Right lobe of liver (tissue), 6 donors: Measurements from ENCODE around the gene MAEA. TPM values are rescaled to one million over a fixed set of nuclear protein-coding genes. Genes with fewer than 3 reads are reported as not detected.

Experiments
- ATAC-seq, 4 donors: fragments of 200-7000 bp; cut with Tn5 transposase; one replicate each; pipeline ENCODE4 v1.9.1; 2020; ENCODE audit warnings: mild to moderate bottlenecking in 4 of 4, moderate library complexity in 4 of 4
- DNase-seq, 3 donors: peaks; one replicate each; pipeline ENCODE4 v3.0.0-alpha.2; 2020
- H3K27ac ChIP-seq, 3 donors: fragments of 200-600 bp; one replicate each; pipeline ENCODE4 v1.8.0; 2022
- H3K27me3 ChIP-seq, 2 donors: fragments of 200-600 bp; one replicate each; pipeline ENCODE4 v1.8.0; 2022
- H3K36me3 ChIP-seq, 4 donors: fragments of 200-600 bp; sonication (generic) in 1 of 4; one replicate each; pipeline versions ENCODE4 v1.5.1 to v1.8.0; 2017 to 2022; ENCODE audit warnings: control low read depth in 1 of 4
- H3K4me1 ChIP-seq, 4 donors: fragments of 200-600 bp; sonication (generic) in 1 of 4; one replicate each; pipeline versions ENCODE4 v1.5.1 to v1.8.0; 2017 to 2022; ENCODE audit warnings: control low read depth in 1 of 4
- H3K4me3 ChIP-seq, 3 donors: fragments of 200-600 bp; one replicate each; pipeline ENCODE4 v1.8.0; 2022
- H3K9me3 ChIP-seq, 4 donors: fragments of 200-600 bp; sonication (generic) in 1 of 4; one replicate each; pipeline versions ENCODE4 v1.5.1 to v1.8.0; 2017 to 2022; ENCODE audit warnings: control low read depth in 1 of 4
- POLR2A ChIP-seq: fragments of 450-650 bp; IDR thresholded peaks from one replicate; pipeline ENCODE4 v1.6.1; 2017; ENCODE audit warnings: antibody characterized with exemption, mild to moderate bottlenecking
- WGBS: methylation state at CpG from one replicate; pipeline ENCODE4 v1.1.6; 2018; ENCODE audit warnings: low coverage, low lambda C conversion rate; ENCODE audit not compliant: insufficient coverage; ENCODE audit errors: missing lambda C conversion rate; 5-methylcytosine and 5-hydroxymethylcytosine counted together
- intact Hi-C, 2 donors: fragments of 100-400 bp; cut with DNase I; formaldehyde crosslinking; loops; one replicate each; pipeline versions ENCODE4 v1.11.2 to v1.14.1; 2022
- total RNA-seq, 6 experiments: library from RNA; depleted of rRNA in 2 of 6; stranded (reverse); fragments of >200 nt in 2 of 6; fragmentation: NEBNext Ultra II Directional in 3 of 6; extraction: Animal tissue kit (Norgen Biotek cat#: 25700) in 3 of 6; gene quantifications; one replicate each; pipeline versions ENCODE4 v1.1.0 to v1.2.4, GENCODE V29; 2016 to 2023
- TF ChIP-seq, protein P1 (sequence below), 4 donors: fragments of 200-600 bp in 3 of 4; fragments of 450-650 bp in 1 of 4; IDR thresholded peaks; one replicate each; pipeline versions ENCODE4 v1.5.1 to v1.8.0; 2016 to 2022; ENCODE audit warnings: antibody characterized with exemption in 4 of 4, mild to moderate bottlenecking in 2 of 4
- donor health status: DM: no; HTN: yes; CAD: no.
- donor health status: DM: no; HTN: no; CAD: no.
- donor health status: DM: no; HTN: no; CAD: no.
- donor health status: DM: no; HTN: yes; CAD: no.
- donor health status: DM: no; HTN: yes; CAD: no.

MAEA gene
- total RNA-seq, 6 experiments from 2014 or later = 24.3 to 42.0 (median 27.9) TPM

DNA sequence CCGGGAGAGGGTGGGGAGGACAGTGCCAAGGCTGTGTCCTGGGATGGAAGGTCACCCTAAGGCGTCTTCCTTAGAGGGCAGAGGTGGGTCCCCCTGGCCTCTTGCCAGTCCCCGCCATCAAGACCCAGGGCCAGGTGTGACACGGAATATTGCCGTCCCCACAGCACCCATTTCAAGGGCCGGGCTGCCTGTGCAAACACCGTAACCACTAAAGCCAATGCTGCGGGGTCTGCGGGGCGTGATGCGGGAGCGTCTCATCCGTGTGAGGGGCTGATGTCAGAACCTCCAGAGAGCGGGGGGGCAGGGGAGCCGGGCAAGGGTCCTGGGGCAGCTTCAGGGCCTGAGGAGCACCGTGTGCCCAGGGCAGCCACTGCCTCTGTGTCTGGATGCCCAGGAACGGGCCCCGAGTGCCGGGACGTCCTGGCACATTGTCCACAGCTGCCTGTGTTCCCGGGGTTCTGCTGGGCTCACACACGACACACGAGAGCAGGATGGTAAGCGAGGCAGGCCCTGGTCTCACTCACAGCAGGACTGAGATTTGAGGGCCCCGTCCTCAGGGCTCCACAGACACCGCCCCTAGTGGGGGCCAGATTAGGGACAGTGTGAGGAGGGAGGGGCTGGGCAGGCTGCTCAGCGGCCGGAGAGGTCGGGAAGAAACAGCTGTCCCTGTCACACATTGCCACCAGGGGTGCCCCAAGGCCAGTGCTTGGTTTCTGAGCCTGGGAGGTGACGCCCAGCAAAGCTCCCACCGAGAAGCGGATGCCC is 87.3 kb downstream of the MAEA start:
- 90% methylated on average over 2 of the region's 32 CpGs for WGBS
- ATAC-seq = no peak
- no peaks in the 10 kb centered on the region for H3K9me3 ChIP-seq
- no peak overlapping the region for H3K4me3 ChIP-seq
- intact Hi-C loops = no loop called here
- peak in 2 of 3 donors; percentile 15 to 53 for DNase-seq
- H3K27me3 ChIP-seq = no peaks in the 10 kb centered on the region
- H3K27ac ChIP-seq = no peak overlapping the region
- H3K4me1 ChIP-seq = no peaks in the 10 kb centered on the region
- peaks cover 0 to 10% (median 0%) of the 10 kb centered on the region in 4 donors for H3K36me3 ChIP-seq
- TF ChIP-seq POLR2A = no peak
- TF ChIP-seq, protein P1, sequence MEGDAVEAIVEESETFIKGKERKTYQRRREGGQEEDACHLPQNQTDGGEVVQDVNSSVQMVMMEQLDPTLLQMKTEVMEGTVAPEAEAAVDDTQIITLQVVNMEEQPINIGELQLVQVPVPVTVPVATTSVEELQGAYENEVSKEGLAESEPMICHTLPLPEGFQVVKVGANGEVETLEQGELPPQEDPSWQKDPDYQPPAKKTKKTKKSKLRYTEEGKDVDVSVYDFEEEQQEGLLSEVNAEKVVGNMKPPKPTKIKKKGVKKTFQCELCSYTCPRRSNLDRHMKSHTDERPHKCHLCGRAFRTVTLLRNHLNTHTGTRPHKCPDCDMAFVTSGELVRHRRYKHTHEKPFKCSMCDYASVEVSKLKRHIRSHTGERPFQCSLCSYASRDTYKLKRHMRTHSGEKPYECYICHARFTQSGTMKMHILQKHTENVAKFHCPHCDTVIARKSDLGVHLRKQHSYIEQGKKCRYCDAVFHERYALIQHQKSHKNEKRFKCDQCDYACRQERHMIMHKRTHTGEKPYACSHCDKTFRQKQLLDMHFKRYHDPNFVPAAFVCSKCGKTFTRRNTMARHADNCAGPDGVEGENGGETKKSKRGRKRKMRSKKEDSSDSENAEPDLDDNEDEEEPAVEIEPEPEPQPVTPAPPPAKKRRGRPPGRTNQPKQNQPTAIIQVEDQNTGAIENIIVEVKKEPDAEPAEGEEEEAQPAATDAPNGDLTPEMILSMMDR (IDR thresholded peaks at IDR 0.05) = no peak

DNA sequence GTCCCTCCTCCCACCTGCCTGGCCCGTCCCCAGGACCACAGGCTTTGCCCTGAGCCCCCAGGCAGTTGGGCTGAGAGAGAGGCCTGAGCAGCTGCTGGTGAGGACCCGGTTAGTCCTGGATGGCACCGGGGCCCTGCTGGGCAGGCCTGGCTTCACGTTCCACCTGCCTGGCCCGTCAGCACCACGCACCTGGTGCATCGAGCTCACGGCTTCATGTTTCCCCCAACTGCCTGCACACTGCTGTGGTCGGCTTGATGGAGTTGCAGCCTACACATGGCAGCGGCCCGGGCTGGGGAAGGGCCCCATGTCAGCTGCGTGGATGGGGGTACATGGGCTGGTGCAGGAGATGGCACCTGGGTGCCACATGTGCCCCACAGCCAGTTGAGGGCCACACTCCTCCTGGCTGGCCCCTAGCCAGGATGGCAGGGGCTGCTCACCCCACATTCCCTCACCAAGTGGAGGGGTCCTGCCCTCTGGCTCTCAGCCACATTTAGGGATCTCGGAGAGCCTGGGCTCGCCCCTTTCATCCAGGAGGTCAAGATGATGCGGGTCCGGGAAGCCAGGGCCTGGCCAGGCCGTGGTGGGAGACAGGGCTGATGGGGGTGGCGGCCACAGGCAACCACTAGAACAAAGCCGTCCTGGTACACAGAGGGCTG is 88.0 kb downstream of the MAEA start:
- TF ChIP-seq, protein P1 (IDR thresholded peaks at IDR 0.05) = no peak
- no peak overlapping the region for H3K4me3 ChIP-seq
- no peak for ATAC-seq
- peaks cover 0 to 10% (median 0%) of the 10 kb centered on the region in 4 donors for H3K36me3 ChIP-seq
- DNase-seq = peak in 2 of 3 donors; percentile 13 to 42
- H3K4me1 ChIP-seq = no peaks in the 10 kb centered on the region
- intact Hi-C loops = no loop called here
- no CpG with 5 or more reads among the region's 19 CpGs for WGBS
- no peak overlapping the region for H3K27ac ChIP-seq
- H3K9me3 ChIP-seq = no peaks in the 10 kb centered on the region
- no peaks in the 10 kb centered on the region for H3K27me3 ChIP-seq

DNA sequence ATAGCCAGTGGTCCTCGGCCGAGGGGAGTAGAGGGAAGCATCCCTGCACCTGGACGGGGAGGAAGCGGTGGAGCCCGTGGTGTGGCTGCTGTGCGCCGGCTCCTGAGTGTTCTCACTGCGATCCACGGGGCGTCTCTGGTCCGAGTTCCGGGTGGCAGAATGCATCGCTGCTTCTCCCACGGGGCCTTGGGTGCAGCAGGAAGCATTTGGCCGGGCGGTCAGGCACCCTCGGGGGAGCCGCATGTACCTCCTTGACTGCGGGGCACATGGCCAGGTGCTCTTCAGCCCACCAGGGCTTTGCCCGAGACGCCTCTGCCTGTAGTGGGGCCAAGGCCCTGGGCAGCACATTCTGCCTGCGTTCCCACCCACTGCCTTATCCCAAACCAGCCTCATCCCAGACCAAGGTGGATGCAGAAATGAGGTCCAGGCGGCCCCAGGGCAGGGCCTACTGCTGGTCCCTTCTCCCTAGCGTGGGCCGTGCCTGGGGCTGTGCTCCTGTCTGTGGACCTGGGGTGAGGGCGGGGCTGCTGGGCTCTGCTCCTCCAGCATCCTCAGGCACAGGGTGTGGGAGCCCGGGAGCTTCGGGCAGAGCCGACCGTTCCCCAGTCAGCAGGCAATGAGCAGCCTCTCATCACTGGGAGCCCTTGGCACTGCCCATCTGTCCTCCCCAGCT is 89.0 kb downstream of the MAEA start:
- 89% methylated on average over 15 of the region's 30 CpGs for WGBS

DNA sequence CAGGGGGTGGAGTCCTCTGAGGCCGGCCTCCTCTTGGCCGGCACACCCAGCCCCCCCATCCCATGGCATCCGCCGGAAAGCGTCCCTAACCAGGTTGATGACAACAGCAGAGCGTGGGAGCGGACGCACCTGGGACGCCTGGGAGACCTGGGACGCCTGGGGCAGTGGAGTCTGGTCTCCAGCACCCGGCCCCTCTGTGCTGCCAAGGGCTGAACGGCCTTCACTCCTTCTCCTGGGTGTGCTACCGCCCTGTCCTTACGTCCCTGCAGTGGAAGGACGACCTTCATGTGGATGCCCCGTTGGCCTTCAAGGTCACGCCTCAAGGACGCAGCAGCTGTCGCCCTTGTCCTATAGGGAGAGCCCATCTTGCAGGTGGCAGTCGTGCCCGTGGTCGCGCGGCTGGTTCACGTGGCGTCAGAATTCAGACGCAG is 89.7 kb downstream of the MAEA start:
- 98% methylated on average over 8 of the region's 27 CpGs for WGBS
- no peaks in the 10 kb centered on the region for H3K4me1 ChIP-seq
- ATAC-seq = no peak
- peak in 2 of 3 donors; percentile 17 to 44 for DNase-seq
- H3K9me3 ChIP-seq = no peaks in the 10 kb centered on the region
- H3K36me3 ChIP-seq = peaks cover 0 to 19% (median 0%) of the 10 kb centered on the region in 4 donors
- H3K27me3 ChIP-seq = no peaks in the 10 kb centered on the region
- no peak overlapping the region for H3K27ac ChIP-seq
- no peak overlapping the region for H3K4me3 ChIP-seq
- intact Hi-C loops = no loop called here
- no peak for TF ChIP-seq POLR2A
- TF ChIP-seq, protein P1 (IDR thresholded peaks at IDR 0.05) = no peak

More for the DNA sequence above, 89.0 kb downstream of the MAEA start:
- H3K27ac ChIP-seq = no peak overlapping the region
- H3K4me1 ChIP-seq = no peaks in the 10 kb centered on the region
- H3K4me3 ChIP-seq = no peak overlapping the region
- no peak for TF ChIP-seq POLR2A
- TF ChIP-seq, protein P1 (IDR thresholded peaks at IDR 0.05) = no peak
- H3K9me3 ChIP-seq = no peaks in the 10 kb centered on the region
- DNase-seq (peak in 2 of 3 donors; percentile 15 to 51), ATAC-seq (no peak)
- peaks cover 0 to 12% (median 0%) of the 10 kb centered on the region in 4 donors for H3K36me3 ChIP-seq
- intact Hi-C loops = no loop called here
- no peaks in the 10 kb centered on the region for H3K27me3 ChIP-seq
